ENCODE data around the gene SARM1. TPM values are rescaled to one million over a fixed set of nuclear protein-coding genes. Genes with fewer than 3 reads are reported as not detected.

The SARM1 gene
- total and polyA plus RNA-seq, 9 of the 15 experiments (the other 6 are each of a cell fraction or from before 2014, with no cell fraction given) = 0.04 to 0.55 (median 0.11) TPM; not detected in 2

- TF ChIP-seq ZBTB40 (IDR thresholded peaks at IDR 0.05) = no peak
- TF ChIP-seq ZBTB40 (CRISPR knock-in tag; IDR thresholded peaks at IDR 0.05) = no peak
Observed at GRCh38 chr17:28325211-28325610, 46.3 kb upstream of the SARM1 start (continued).

All from K562 (cell line).